ENCODE data around the gene KRT17.

KRT17 gene

GRCh38 chr17:41624208-41625101 is at the start of gene KRT17:
Gene KRT17 (minus strand): TSS chr17:41624575. CDS start chr17:41624509, 66 bp downstream.
- intact Hi-C loops (cut with DNase I) = no loop called here
- no peak for DNase-seq

DNA sequence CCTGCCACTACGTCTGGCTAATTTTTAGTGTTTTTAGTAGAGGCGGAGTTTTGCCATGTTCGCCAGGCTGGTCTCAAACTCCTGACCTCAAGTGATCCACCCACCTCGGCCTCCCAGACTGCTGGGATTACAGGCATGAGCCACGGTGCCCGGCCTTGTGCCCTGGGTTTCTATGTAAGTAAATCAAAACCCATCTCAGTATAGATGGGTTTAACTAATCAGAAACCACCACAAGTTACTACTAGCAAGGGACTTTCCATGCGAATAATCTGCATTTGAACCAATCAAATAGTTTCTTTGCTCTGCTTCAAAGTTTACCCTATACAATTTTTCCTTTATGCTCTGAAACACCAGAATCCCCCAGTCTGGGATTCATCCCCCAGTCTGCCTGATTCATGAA is 47.8 kb upstream of the KRT17 start:
- no peak for DNase-seq
- intact Hi-C loops (cut with DNase I) = no loop called here

GRCh38 chr17:41667280-41668041 is 43.1 kb upstream of the KRT17 start:
- no peak for DNase-seq
- intact Hi-C loops (cut with DNase I) = loop anchor here (10.0 kb wide), 1 partner anchor 753 kb away; no protein-coding TSS in a partner anchor

DNA sequence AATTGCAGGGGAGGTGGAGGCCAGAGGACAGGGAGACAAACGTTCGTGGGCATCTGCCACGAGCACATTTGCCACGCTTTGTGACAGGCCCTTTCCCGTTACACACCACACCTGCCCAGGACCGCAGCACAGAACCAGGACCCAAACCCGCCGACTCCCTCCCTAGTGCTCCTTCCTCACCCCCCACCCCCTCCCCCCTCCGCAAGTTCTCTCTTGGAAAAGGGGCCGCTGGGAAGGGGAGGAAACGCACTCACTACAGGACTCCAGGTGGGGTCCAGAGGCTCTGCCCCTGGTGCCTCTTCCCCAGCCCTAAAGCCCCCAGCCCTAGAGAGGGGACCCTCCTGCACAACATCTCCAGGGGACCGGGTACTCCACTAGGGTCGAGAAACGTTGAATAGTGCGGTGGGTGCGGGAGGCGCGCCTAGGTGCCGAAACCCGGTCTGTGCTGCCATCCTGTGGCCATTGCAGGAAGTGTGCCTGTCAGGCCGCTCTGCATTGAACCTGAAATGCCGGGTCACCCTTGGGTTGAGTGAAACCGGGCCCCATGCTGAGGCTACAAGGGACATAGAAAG is 42.4 kb upstream of the KRT17 start:
- intact Hi-C loops (cut with DNase I) = loop anchor here (10.0 kb wide), 1 partner anchor 752 kb away; no protein-coding TSS in a partner anchor
- peak; percentile 72 to 94 (median 88) for DNase-seq

GRCh38 chr17:41666237-41666641 is 41.9 kb upstream of the KRT17 start:
- intact Hi-C loops (cut with DNase I) = loop anchor here (10.0 kb wide), 1 partner anchor 751 kb away; no protein-coding TSS in a partner anchor
- peak in 35 of 42 donors; percentile 14 to 68 (median 42) for DNase-seq

GRCh38 chr17:41665566-41666236 is 41.3 kb upstream of the KRT17 start:
- DNase-seq = peak; percentile 71 to 96 (median 89)
- intact Hi-C loops (cut with DNase I) = loop anchor here (10.0 kb wide), 1 partner anchor 751 kb away; no protein-coding TSS in a partner anchor

DNA sequence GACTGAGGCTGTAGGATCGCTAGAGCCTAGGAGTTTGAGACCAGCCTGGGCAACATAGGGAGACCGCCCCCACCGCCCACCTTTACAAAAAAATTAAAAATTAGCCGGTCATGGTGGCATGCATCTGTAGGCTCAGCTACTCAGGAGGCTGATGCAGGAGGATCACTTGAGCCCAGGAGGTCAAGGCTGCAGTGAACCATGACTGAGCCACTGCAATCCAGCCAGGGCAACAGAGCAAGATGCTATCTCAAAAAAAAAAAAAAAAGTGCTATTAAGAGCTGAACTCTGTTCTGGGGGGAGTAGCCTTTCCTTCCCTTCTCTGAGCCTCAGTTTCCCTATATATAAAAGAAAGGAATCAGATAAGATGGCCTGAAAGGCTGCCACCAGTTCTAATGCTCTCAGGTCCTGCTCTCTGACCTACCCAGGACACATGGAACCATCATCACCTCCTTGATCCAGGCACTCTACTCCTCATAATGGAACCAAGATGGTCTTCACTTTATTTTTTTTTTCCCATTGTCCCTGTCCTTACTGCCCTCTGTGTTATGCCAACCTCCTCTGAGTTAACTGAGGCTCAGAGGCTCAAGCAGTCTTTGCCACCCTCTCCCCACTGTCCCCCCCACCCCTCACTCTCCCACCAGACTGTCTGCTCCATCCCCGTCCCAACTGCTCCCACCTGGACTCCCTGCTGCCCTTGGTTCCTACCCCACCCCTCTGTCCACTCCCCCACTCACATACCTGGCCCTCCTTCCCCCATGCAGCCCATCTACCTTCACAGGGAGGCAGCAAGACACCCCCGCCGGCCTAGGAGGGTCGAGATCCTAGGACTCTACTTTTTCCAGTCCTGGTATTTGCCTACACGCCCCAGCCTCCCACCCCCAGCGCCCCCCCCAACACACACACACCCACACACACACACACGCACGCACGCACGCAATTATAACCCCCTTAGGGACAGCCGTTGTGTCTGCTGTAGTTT is 40.5 kb upstream of the KRT17 start:
- DNase-seq = no peak

GRCh38 chr17:41664172-41664457 is 39.7 kb upstream of the KRT17 start:
- intact Hi-C loops (cut with DNase I) = loop anchor here (10.0 kb wide), 1 partner anchor 749 kb away; no protein-coding TSS in a partner anchor
- DNase-seq = no peak

More for the DNA sequence above, 40.5 kb upstream of the KRT17 start:
- intact Hi-C loops (cut with DNase I) = loop anchor here (10.0 kb wide), 1 partner anchor 750 kb away; no protein-coding TSS in a partner anchor

DNA sequence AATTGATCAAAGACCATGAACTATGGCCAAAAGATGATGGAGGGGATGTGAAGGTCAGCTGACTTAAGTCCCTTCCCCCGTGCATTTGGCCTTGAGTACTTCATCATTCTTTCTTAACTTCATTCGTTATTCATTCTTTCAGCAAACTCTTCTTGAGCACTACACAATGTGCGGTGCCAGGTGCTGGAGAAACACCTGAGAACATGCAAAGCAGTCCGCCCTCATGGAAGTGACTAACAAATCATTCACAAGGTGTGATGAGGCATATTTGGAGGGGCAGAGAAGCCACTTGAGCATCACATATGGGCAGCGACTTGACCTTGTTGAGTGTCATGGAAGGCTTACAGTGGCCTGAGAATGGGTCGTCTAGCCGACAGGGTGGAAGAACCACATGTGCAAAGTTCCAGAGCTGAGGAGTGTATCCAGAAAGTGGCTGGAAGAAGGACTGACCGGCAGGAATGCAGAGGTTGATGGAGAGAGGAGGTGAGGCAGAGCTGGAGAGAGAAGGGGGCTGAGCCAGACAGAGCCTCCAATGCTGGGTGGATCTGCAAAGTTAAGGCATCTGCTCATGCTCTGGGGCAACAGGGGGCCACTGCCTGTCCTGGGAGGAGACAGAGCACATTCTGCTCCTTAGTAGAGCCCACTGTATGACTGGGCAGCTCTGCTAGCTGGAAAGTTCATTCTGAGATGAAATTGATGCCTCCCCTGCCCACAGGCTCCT is 39.2 kb upstream of the KRT17 start:
- no peak for DNase-seq
- intact Hi-C loops (cut with DNase I) = loop anchor here (10.0 kb wide), 1 partner anchor 749 kb away; no protein-coding TSS in a partner anchor

GRCh38 chr17:41660221-41660711 is 35.9 kb upstream of the KRT17 start:
- no peak for DNase-seq
- intact Hi-C loops (cut with DNase I) = loop anchor here (10.0 kb wide), 1 partner anchor 745 kb away; no protein-coding TSS in a partner anchor

DNA sequence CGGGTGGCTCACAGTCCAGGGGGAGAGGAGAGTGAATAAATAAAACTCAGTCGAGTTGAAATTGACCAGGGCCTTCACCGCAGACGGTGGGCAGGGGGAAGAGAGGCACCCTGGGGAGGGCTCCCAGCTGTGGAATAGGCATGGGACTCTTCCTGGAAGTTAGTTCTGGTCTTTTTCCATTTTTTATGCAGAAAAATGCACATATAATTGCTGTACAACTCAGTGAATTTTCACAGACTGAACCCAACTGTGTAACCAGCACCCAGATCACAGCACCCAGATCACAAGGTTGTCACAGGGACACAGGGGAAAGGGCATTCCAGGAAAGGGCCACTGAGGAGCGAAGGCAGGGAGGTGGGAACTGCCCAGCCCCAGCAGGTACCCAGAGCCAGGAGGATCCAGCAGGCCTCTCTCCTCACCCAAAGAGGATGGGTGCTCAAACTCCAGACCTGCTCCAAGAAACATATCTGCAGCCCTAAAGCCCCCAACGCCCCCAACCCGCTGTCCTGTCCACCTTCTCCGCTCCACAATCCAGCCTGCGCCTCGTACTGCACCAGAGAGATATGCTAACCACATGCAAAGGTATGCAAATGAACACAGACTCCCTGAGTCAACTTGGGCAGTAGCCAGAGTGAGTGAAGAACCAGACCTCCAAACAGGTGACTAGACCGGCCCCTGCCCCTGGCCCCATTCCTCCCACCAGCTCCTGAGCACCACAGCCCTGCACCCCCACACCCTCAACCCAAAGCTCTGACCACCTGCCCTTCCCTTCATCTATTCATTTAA is 35.2 kb upstream of the KRT17 start:
- intact Hi-C loops (cut with DNase I) = loop anchor here (10.0 kb wide), 1 partner anchor 745 kb away; no protein-coding TSS in a partner anchor
- DNase-seq = no peak

DNA sequence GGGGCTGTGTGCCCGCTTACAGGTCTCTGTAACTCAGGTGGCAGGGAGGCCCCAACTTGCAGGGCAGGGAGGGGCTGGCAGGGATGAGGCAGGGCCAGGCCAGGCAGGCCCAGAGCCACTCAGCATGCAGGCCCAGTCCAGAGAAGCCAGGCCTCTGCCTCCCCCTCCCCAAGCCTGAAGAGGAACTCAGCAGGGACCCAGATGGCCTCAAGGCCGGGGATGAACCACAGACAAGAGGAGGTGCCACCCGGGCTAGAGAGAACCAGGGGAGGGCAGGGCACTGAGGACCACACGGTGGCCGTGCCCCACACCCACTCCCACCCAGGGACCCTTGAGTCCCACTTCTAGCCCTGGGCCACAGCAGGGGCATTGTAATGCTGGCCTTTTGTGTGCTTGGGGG is 34.5 kb upstream of the KRT17 start:
- no peak for DNase-seq
- intact Hi-C loops (cut with DNase I) = no loop called here

- no peak for DNase-seq
- intact Hi-C loops (cut with DNase I) = no loop called here
Measured at GRCh38 chr17:41657936-41658335, 33.6 kb upstream of the KRT17 start.

DNA sequence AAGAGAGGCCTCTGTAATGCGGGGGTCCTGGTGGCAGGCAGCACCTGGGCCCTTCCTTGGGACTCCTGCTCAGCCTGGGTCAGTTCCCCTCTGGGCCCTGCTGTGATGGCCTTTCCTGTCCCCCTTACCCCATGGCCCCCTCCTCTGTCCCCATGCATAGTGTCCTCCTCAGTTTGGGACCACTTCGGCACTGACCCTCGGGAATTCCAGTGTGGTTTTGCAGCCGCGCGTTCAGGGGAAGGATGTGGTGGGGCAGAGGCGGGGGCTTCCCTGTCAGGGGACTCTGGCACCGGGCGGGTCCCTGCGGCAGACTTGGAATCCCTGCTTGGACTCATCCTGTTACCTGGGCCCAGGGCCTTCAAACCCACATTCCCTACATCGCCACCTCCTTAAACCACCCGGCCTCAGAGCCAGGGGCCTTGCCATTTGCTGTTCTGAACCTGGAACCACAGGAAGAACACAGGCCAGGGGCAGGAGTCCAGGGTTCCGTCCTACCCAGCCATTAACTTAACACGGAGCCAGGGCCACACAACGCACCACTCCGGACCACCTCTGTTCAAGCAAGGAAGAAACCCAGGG is 32.9 kb upstream of the KRT17 start:
- DNase-seq = no peak
- intact Hi-C loops (cut with DNase I) = no loop called here

- intact Hi-C loops (cut with DNase I) = no loop called here
Measured at GRCh38 chr17:41656249-41657023, 32.1 kb upstream of the KRT17 start.

More at GRCh38 chr17:41656249-41657023, 32.1 kb upstream of the KRT17 start:
- DNase-seq = no peak
